Colon (tissue), 2 donors: Measurements from ENCODE around the gene OTC.

Experiments used
- FAIRE-seq: peaks from 2 replicates; lab custom pipeline; 2012; peaks lifted over from hg19 to GRCh38; lab: Jason Lieb, UNC
- donor health status: control.
- donor health status: control.

Gene OTC

GRCh38 chrX:38468563-38469157 is 116.3 kb downstream of the OTC start:
- no peak for FAIRE-seq
